Superior temporal gyrus (tissue), 1 donor: ENCODE results near the gene TPGS1.
"Not testable (repeated sequence)": the region's sequence is repeated elsewhere in the genome, so short reads cannot be mapped to it uniquely, and the experiment has no call there.

ENCODE experiments used
- DNase-seq: peaks from one replicate; pipeline ENCODE4 v3.0.0-alpha.2; 2016; ENCODE audit errors: extremely low spot score

The TPGS1 gene

GRCh38 chr19:475360-475759, 31.9 kb upstream of the TPGS1 start:
- no peak for DNase-seq

GRCh38 chr19:478236-478903, 28.9 kb upstream of the TPGS1 start:
- DNase-seq, result peak; percentile 36

- no peak for DNase-seq
Measured at GRCh38 chr19:478976-479375, 28.3 kb upstream of the TPGS1 start.

GRCh38 chr19:480016-480855, 27.1 kb upstream of the TPGS1 start:
- peak; percentile 80 for DNase-seq

GRCh38 chr19:481100-481499, 26.2 kb upstream of the TPGS1 start:
- not testable (repeated sequence) for DNase-seq

- no peak for DNase-seq
Measured at GRCh38 chr19:482186-483041, 24.9 kb upstream of the TPGS1 start.

GRCh38 chr19:483332-484072, 23.8 kb upstream of the TPGS1 start:
- DNase-seq, result no peak

GRCh38 chr19:484494-484893, 22.8 kb upstream of the TPGS1 start:
- DNase-seq, result no peak

GRCh38 chr19:485077-485476, 22.2 kb upstream of the TPGS1 start:
- no peak for DNase-seq

GRCh38 chr19:485583-486236, 21.6 kb upstream of the TPGS1 start:
- DNase-seq, result peak; percentile 84

GRCh38 chr19:488505-489417, 18.5 kb upstream of the TPGS1 start:
- peak; percentile 86 for DNase-seq

- peak; percentile 14 for DNase-seq
Measured at GRCh38 chr19:489418-490196, 17.7 kb upstream of the TPGS1 start.

- DNase-seq, result no peak
Measured at GRCh38 chr19:491146-491741, 16.1 kb upstream of the TPGS1 start.

- no peak for DNase-seq
Measured at GRCh38 chr19:492091-492531, 15.2 kb upstream of the TPGS1 start.

- DNase-seq, result no peak
Measured at GRCh38 chr19:493391-494170, 13.7 kb upstream of the TPGS1 start.

GRCh38 chr19:494171-495080, 12.9 kb upstream of the TPGS1 start:
- DNase-seq, result no peak

GRCh38 chr19:495081-495401, 12.3 kb upstream of the TPGS1 start:
- no peak for DNase-seq
